ENCODE measurements around the gene STAMBP. TPM values are rescaled to one million over a fixed set of nuclear protein-coding genes. Genes with fewer than 3 reads are reported as not detected.
A peak's percentile ranks its signal among the peaks of the same experiment; 100 is the strongest.

Gene STAMBP
- total RNA-seq, 1 donor from 2014 or later: 41.0 TPM

DNA sequence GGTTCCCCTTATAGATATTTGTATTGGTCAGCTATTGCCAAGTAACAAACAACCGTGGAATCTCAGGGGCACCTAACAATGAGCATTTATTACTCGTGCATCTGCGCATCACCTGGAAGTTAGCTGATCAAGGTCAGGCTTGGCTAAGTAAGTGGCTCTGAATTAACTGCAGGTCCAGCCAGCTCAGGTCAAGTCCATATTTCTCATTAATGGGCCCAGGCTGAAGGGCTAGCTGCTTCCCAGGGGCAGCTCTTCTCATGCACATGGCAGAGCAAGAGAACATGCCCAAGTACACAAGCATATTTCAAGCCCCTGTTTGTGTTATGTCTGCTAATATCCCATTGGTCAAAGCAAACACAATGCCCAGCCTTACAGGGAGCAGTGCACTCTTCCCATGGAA is 90.1 kb downstream of the STAMBP start:
- Mint-ChIP-seq H3K4me3 (no peak overlapping the region), H3K9me3 (no peaks in the 10 kb centered on the region), H3K27ac (no peak overlapping the region), H3K4me1 (ENCODE audit: unreplicated experiment) (no peaks in the 10 kb centered on the region), H3K27me3 (peaks cover 33% of the 10 kb centered on the region), H3K36me3 (no peaks in the 10 kb centered on the region)
- no peak for DNase-seq (ENCODE audit: extremely low spot score, unreplicated experiment)
- TF ChIP-seq, protein P1, sequence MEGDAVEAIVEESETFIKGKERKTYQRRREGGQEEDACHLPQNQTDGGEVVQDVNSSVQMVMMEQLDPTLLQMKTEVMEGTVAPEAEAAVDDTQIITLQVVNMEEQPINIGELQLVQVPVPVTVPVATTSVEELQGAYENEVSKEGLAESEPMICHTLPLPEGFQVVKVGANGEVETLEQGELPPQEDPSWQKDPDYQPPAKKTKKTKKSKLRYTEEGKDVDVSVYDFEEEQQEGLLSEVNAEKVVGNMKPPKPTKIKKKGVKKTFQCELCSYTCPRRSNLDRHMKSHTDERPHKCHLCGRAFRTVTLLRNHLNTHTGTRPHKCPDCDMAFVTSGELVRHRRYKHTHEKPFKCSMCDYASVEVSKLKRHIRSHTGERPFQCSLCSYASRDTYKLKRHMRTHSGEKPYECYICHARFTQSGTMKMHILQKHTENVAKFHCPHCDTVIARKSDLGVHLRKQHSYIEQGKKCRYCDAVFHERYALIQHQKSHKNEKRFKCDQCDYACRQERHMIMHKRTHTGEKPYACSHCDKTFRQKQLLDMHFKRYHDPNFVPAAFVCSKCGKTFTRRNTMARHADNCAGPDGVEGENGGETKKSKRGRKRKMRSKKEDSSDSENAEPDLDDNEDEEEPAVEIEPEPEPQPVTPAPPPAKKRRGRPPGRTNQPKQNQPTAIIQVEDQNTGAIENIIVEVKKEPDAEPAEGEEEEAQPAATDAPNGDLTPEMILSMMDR (conservative IDR thresholded peaks at IDR 0.05): no peak

DNA sequence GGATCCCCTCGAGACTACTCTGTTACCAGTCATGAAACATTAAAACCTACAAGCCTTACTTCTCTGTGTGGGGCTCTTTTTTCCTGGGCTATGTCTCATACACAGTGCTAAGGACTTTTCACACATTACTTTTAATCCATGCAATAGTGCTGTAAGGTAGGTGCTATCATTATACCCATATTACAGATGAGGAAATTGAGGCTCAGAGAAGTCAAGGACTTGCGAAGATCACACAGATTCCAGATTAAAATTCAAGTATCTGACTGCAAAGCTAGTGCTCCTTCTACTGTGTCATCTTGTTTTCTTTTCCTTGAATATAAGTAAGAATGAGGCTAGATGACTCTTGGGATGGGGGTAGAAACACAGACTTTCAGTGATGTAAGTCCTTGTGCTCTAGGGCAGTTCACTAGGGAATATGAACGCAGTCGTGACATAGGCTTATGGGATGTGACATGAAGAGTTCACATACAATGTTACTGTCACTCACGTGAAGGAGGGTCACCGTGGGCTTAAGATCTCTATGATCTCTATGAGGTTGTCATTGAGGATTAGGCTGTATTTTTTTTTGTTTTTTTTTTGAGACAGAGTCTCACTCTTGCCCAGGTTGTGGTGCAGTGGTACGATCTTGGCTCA is 91.0 kb downstream of the STAMBP start:
- TF ChIP-seq, protein P1 (conservative IDR thresholded peaks at IDR 0.05): no peak
- peaks cover 34% of the 10 kb centered on the region for H3K27me3 Mint-ChIP-seq
- DNase-seq (ENCODE audit: extremely low spot score, unreplicated experiment): no peak
- no peak overlapping the region for H3K4me3 Mint-ChIP-seq
- no peak overlapping the region for H3K27ac Mint-ChIP-seq
- H3K36me3 Mint-ChIP-seq: no peaks in the 10 kb centered on the region
- H3K9me3 Mint-ChIP-seq: no peaks in the 10 kb centered on the region
- no peaks in the 10 kb centered on the region for H3K4me1 Mint-ChIP-seq (ENCODE audit: unreplicated experiment)

DNA sequence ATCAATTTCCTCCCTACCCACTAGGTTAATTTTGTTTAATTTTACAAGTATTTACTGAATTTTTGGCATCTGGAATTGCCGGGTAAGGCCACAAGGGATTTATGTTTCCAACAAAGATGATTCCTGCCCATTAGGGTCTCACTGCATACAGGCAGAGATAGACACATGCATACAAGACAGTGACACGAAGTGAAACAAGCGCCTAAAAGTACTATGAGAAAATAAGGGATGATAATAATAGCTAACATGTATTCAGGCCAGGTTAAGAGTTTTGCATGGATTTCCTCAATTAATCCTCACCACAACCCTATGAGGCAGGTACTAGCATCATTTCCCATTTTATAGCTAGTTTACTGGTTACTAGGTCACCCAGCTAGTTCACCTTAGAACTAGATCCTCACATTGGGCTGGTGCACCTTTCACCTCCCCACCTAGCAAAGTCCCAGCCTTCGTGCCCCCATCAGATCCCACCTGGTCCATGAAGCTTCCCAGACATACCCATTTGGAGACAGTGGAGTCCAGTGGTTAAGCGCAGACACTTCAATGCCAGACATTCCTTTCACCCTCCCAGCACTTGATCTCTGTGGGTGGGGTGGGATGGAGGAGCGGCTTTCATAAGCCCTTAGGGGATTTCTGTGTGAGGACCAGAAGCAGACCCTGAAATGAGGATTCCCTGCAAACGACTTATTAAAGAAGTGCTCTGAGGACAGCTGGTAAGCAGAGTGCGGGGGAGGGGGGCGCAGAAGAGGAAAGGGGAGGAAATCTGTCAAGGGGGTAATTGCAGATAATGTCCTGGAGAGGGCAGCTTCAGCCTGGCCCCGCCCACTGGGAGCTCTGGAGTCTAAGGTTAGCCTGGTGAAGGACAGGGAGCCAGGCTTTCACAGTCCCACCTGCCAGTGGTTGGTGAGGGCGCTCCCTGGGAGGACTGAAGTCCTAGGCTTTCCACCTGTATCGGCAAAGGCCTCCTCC is 92.1 kb downstream of the STAMBP start:
- TF ChIP-seq, protein P1 (conservative IDR thresholded peaks at IDR 0.05): peak; percentile 43
- no peaks in the 10 kb centered on the region for H3K9me3 Mint-ChIP-seq
- H3K27ac Mint-ChIP-seq: no peak overlapping the region
- peaks cover 34% of the 10 kb centered on the region for H3K27me3 Mint-ChIP-seq
- no peaks in the 10 kb centered on the region for H3K36me3 Mint-ChIP-seq
- H3K4me1 Mint-ChIP-seq (ENCODE audit: unreplicated experiment): peaks cover 1% of the 10 kb centered on the region
- no peak overlapping the region for H3K4me3 Mint-ChIP-seq
- no peak for DNase-seq (ENCODE audit: extremely low spot score, unreplicated experiment)

DNA sequence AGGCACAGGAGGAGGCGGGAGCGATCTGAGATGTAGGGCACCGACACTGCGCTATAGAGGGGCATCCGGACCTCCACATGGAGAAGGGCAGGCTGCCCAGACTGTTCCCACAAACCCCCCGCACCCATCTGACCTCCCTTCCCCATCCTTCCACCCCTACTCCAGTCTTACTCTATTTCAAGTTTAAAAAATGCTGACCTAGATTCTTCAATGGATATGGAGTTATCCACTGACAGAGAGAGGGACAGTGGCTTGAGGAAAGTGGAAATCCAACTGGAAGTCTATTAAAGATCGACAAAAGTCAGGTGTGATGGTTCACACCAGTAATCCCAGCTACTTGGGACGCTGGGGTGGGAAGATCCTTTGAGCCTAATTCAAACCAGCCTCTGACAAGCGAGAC is 92.8 kb downstream of the STAMBP start:
- Mint-ChIP-seq H3K4me3 (no peak overlapping the region), H3K27me3 (peaks cover 35% of the 10 kb centered on the region), H3K27ac (peak overlapping the region; percentile 55), H3K36me3 (no peaks in the 10 kb centered on the region), H3K9me3 (no peaks in the 10 kb centered on the region), H3K4me1 (ENCODE audit: unreplicated experiment) (peaks cover 7% of the 10 kb centered on the region)
- TF ChIP-seq, protein P1 (conservative IDR thresholded peaks at IDR 0.05): no peak
- DNase-seq (ENCODE audit: extremely low spot score, unreplicated experiment): no peak

DNA sequence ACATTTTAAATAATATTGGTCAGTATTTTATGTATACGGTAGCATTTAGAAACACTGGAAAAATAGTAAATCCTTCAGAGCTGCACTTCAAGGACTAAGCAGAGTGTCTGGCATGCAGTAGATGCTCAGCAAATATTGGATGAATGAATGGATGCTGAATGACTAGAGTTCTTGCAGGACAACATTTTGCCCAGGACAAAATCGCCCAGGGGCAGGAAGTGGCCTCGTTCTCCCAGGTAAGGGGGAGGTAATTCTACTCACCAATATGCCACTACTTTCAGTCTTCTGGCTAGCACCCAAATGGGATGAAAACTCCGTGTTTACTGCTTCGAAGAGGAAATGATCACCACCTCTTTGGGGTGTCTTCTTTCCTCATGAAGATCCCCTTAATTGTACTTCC is 93.9 kb downstream of the STAMBP start:
- no peak for DNase-seq (ENCODE audit: extremely low spot score, unreplicated experiment)
- Mint-ChIP-seq H3K4me1 (ENCODE audit: unreplicated experiment) (peaks cover 10% of the 10 kb centered on the region), H3K27ac (no peak overlapping the region), H3K36me3 (no peaks in the 10 kb centered on the region), H3K9me3 (no peaks in the 10 kb centered on the region), H3K27me3 (peaks cover 37% of the 10 kb centered on the region), H3K4me3 (no peak overlapping the region)
- TF ChIP-seq, protein P1 (conservative IDR thresholded peaks at IDR 0.05): no peak

Other genes with a start within 250 kb of the STAMBP start
- 0.40 TPM in 1 of 2 replicates, not detected in the other for gene NAT8, start 186.5 kb upstream of the STAMBP start, total RNA-seq (ENCODE audit: low replicate concordance)
- 28.8 and 33.6 TPM in 2 replicates for gene TPRKB, start 91.6 kb upstream of the STAMBP start, total RNA-seq (ENCODE audit: low replicate concordance)
- gene DUSP11, start 48.9 kb upstream of the STAMBP start, total RNA-seq (ENCODE audit: low replicate concordance): 26.1 and 30.9 TPM in 2 replicates
- not detected in 2 replicates for gene C2orf78, start 44.8 kb upstream of the STAMBP start, total RNA-seq (ENCODE audit: low replicate concordance)
- gene ACTG2, start 64.0 kb downstream of the STAMBP start, total RNA-seq (ENCODE audit: low replicate concordance): 4.2 and 13.7 TPM in 2 replicates
- 59.3 and 73.4 TPM in 2 replicates for gene DGUOK, start 97.9 kb downstream of the STAMBP start, total RNA-seq (ENCODE audit: low replicate concordance)
- gene TET3, start 155.9 kb downstream of the STAMBP start, total RNA-seq (ENCODE audit: low replicate concordance): 34.6 and 71.5 TPM in 2 replicates

All from type B pancreatic cell (in vitro differentiated cells).